C4-2B (cell line): ENCODE data around the gene FBN3.

Experiments used
- ZFX ChIP-seq: fragments of 450-650 bp; IDR thresholded peaks from 2 replicates; pipeline ENCODE4 v1.6.1; 2017
- TF ChIP-seq, protein P1 (sequence below): fragments of 450-650 bp; conservative IDR thresholded peaks from 2 replicates; pipeline ENCODE4 v1.5.1; 2017; ENCODE audit warnings: mild to moderate bottlenecking

- TF ChIP-seq, protein P1, sequence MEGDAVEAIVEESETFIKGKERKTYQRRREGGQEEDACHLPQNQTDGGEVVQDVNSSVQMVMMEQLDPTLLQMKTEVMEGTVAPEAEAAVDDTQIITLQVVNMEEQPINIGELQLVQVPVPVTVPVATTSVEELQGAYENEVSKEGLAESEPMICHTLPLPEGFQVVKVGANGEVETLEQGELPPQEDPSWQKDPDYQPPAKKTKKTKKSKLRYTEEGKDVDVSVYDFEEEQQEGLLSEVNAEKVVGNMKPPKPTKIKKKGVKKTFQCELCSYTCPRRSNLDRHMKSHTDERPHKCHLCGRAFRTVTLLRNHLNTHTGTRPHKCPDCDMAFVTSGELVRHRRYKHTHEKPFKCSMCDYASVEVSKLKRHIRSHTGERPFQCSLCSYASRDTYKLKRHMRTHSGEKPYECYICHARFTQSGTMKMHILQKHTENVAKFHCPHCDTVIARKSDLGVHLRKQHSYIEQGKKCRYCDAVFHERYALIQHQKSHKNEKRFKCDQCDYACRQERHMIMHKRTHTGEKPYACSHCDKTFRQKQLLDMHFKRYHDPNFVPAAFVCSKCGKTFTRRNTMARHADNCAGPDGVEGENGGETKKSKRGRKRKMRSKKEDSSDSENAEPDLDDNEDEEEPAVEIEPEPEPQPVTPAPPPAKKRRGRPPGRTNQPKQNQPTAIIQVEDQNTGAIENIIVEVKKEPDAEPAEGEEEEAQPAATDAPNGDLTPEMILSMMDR = no peak
- no peak for TF ChIP-seq ZFX
Observed at GRCh38 chr19:8071912-8072311, 77.5 kb downstream of the FBN3 start.
